Measurements from ENCODE around the gene PGBD5. TPM values are rescaled to one million over a fixed set of nuclear protein-coding genes. Genes with fewer than 3 reads are reported as not detected.
A peak's percentile ranks its signal among the peaks of the same experiment; 100 is the strongest.

The PGBD5 gene
- total RNA-seq, 1 donor from 2014 or later = 19.7 TPM

DNA sequence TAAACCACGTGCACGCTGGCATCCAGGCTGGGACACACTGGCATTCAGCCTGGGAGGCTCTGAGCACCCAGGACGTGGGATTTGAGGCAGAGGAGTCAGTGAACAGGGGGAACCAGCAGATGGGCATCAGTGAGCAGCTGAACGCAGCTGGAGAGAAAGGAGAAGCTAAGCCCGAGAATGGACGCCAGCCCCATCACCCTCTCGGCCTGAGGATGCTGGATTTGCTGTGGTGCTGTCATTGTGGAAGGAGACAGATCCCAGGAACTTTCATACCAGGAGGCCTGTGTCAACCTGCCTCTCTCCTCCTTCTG, 132.8 kb downstream of the PGBD5 start:
- Mint-ChIP-seq H3K9me3 (no peaks in the 10 kb centered on the region), H3K27me3 (ENCODE audit: low read depth) (peaks cover 16% of the 10 kb centered on the region), H3K27ac (ENCODE audit: unreplicated experiment) (no peak overlapping the region), H3K4me3 (no peak overlapping the region), H3K4me1 (no peaks in the 10 kb centered on the region), H3K36me3 (ENCODE audit: low read depth) (no peaks in the 10 kb centered on the region)
- TF ChIP-seq, protein P1, sequence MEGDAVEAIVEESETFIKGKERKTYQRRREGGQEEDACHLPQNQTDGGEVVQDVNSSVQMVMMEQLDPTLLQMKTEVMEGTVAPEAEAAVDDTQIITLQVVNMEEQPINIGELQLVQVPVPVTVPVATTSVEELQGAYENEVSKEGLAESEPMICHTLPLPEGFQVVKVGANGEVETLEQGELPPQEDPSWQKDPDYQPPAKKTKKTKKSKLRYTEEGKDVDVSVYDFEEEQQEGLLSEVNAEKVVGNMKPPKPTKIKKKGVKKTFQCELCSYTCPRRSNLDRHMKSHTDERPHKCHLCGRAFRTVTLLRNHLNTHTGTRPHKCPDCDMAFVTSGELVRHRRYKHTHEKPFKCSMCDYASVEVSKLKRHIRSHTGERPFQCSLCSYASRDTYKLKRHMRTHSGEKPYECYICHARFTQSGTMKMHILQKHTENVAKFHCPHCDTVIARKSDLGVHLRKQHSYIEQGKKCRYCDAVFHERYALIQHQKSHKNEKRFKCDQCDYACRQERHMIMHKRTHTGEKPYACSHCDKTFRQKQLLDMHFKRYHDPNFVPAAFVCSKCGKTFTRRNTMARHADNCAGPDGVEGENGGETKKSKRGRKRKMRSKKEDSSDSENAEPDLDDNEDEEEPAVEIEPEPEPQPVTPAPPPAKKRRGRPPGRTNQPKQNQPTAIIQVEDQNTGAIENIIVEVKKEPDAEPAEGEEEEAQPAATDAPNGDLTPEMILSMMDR (conservative IDR thresholded peaks at IDR 0.05) = no peak
- DNase-seq (ENCODE audit: low read depth, low spot score) = no peak

- Mint-ChIP-seq H3K27me3 (ENCODE audit: low read depth) (peaks cover 16% of the 10 kb centered on the region), H3K9me3 (no peaks in the 10 kb centered on the region), H3K4me3 (no peak overlapping the region), H3K27ac (ENCODE audit: unreplicated experiment) (no peak overlapping the region), H3K36me3 (ENCODE audit: low read depth) (no peaks in the 10 kb centered on the region), H3K4me1 (no peaks in the 10 kb centered on the region)
- TF ChIP-seq, protein P1 (conservative IDR thresholded peaks at IDR 0.05) = no peak
- no peak for DNase-seq (ENCODE audit: low read depth, low spot score)
These were observed 133.3 kb downstream of the PGBD5 start for GRCh38 chr1:230292689-230293389.

DNA sequence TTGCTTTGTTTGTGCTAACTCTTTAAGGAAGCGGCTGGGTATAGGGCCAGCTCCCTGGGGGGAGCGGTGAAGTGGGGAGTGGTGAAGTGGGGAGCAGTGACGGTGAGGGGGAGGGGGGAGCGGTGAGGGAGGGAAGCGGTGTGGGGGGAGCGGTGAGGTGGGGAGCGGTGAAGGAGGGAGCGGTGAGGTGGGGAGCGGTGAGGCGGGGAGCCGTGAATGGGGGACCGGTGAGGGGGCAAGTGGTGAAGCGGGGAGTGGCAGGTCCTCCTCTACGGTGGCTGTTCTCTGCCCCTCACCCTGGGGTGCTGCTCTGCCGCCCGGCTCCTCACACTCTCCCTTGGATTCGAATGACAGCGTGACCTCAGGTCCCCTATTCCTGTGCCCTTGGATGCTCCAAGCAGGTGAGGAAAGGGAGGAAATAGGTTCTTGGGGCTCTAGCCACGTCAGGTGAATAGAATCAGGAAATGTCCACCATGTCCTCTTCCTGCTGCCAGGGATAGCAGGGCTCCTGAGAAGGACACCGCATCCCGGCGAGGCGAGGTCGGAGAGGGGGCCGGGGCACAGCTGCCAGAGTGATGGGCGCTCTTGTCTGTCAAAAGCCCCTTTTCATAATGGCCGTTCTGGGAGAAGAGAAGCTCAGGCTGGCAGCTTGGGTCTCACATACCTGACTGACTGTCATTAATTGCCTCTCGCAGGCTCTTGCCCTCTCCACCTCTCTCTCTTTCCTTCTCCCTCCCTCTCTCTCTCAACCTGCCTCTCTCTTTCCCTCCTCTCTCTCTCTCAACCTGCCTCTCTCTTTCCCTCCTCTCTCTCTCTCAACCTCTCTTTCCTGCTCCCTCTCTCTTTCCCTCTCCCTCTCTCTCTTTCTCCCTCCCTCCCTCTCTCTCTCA, 134.2 kb downstream of the PGBD5 start:
- Mint-ChIP-seq H3K27ac (ENCODE audit: unreplicated experiment) (no peak overlapping the region), H3K36me3 (ENCODE audit: low read depth) (no peaks in the 10 kb centered on the region), H3K9me3 (no peaks in the 10 kb centered on the region), H3K27me3 (ENCODE audit: low read depth) (peaks cover 16% of the 10 kb centered on the region), H3K4me3 (no peak overlapping the region), H3K4me1 (no peaks in the 10 kb centered on the region)
- no peak for DNase-seq (ENCODE audit: low read depth, low spot score)
- TF ChIP-seq, protein P1 (conservative IDR thresholded peaks at IDR 0.05) = no peak

DNA sequence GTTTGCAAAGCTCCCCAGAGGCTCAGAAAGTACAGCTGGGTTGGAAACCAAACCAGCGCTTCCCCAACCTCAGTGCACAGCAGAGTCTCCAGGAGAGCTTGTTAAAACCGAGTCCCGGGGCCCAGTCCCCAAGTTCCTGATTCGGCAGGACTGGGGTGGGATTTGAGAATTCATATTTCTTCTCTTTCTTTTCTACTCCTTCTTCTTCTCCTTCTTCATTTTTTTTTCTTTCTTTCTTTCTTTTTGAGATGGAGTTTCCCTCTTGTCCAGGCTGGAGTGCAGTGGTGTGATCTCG, 136.8 kb downstream of the PGBD5 start:
- no peak overlapping the region for H3K4me3 Mint-ChIP-seq
- TF ChIP-seq, protein P1 (conservative IDR thresholded peaks at IDR 0.05) = no peak

DNA sequence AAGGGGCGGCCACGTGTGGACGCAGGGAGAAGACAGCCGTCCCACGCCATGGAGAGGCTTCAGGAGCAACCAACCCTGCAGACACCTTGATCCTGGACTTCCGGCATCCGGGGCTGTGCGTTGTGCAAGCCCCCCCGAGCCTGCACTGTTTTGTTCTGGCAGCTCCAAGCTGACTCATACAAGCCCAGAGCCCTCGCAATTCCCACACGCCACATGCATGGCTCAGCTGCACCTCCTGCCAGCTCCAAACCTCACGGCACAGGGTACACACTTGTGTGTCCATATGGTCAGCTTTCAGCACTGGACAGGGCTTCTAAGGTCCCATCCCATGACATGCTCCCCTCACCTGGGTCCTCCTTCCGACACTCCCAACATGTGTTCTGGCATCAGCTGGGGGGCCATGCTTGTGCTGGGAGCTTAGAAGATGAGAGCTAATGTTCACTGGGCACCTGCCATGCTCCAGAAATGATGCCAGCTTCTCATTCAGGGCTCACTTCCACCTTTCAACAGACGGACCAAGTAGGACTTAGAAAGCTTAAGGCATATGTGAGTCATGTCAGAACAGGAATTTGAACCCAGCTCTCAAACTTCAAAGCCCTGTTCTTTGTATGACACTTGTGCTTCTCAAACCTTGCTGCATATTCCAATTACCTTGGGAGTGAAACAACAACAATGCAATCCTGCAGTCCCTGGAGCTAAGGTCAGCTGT, 137.3 kb downstream of the PGBD5 start:
- Mint-ChIP-seq H3K4me3 (no peak overlapping the region), H3K4me1 (no peaks in the 10 kb centered on the region), H3K9me3 (no peaks in the 10 kb centered on the region), H3K27me3 (ENCODE audit: low read depth) (peaks cover 16% of the 10 kb centered on the region), H3K27ac (ENCODE audit: unreplicated experiment) (no peak overlapping the region), H3K36me3 (ENCODE audit: low read depth) (no peaks in the 10 kb centered on the region)
- TF ChIP-seq, protein P1 (conservative IDR thresholded peaks at IDR 0.05) = no peak
- DNase-seq (ENCODE audit: low read depth, low spot score) = no peak

More for the DNA sequence above, 136.8 kb downstream of the PGBD5 start:
- no peak for DNase-seq (ENCODE audit: low read depth, low spot score)
- H3K27me3 Mint-ChIP-seq (ENCODE audit: low read depth) = peaks cover 16% of the 10 kb centered on the region
- H3K4me1 Mint-ChIP-seq = no peaks in the 10 kb centered on the region
- H3K9me3 Mint-ChIP-seq = no peaks in the 10 kb centered on the region
- no peaks in the 10 kb centered on the region for H3K36me3 Mint-ChIP-seq (ENCODE audit: low read depth)
- peak overlapping the region; percentile 81 for H3K27ac Mint-ChIP-seq (ENCODE audit: unreplicated experiment)
